ENCODE measurements around the gene ADGRL2.

ADGRL2 gene

GRCh38 chr1:82007804-82008203 lies 207.1 kb downstream of the ADGRL2 start:
- no peak for DNase-seq

- DNase-seq: no peak
Measured at GRCh38 chr1:82013702-82014101, 213.0 kb downstream of the ADGRL2 start.

DNA sequence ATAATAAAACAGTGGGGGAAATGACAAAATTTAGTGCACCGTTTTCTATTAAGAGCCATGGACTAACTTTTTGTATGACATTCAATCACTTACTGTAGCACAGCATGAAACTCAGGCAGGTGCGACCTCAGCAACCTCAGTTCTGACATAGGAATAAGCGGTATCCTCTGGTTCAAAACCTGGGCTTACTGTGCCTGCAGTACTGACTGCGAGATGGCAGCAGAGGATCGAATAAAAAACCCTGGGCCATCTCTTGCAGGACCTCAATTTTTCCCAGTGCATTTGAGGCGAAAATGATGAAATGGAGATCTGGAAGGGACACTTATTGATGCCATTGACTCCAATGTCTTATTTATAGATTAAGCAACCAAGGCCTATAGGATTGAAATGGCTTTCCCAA lies 214.7 kb downstream of the ADGRL2 start:
- DNase-seq: no peak

- DNase-seq: no peak
Measured at GRCh38 chr1:82018319-82018718, 217.6 kb downstream of the ADGRL2 start.

DNA sequence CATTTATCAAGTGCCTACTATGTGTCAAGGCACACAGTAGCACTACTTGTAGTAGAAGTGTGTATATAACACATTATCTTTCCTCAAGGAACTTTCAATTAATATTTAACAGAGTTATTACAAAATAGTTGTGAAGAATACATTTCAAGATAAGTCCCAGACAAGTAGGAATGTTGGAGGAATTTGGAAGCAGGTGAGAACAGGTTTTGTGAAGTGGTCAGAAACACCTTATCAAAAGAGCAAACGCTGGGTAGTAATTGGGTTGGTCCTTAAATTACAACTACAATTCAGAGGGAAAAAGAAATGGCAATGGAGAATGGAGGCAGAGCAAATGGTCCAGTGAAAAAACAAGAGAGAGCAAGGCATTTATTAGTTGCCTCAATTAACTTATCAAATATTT lies 218.8 kb downstream of the ADGRL2 start:
- DNase-seq: no peak

- DNase-seq: no peak
Measured at GRCh38 chr1:82030830-82031229, 230.1 kb downstream of the ADGRL2 start.

- DNase-seq: no peak
Measured at GRCh38 chr1:82032068-82032467, 231.3 kb downstream of the ADGRL2 start.

- DNase-seq: no peak
Measured at GRCh38 chr1:82034812-82035211, 234.1 kb downstream of the ADGRL2 start.

Data from activated CD4-positive, alpha-beta T cell treated with anti-CD3 and anti-CD28 coated beads, Interleukin-2, amount 50 U/mL, for 4 hours (primary cell).